Measurements from ENCODE around the gene FCHSD2.
"Not testable (repeated sequence)": the region's sequence is repeated elsewhere in the genome, so short reads cannot be mapped to it uniquely, and the experiment has no call there.

Gene FCHSD2

GRCh38 chr11:73137262-73137943 lies 4.7 kb downstream of the FCHSD2 start:
- H3K4me3 ChIP-seq (ENCODE audit: low read depth, low read length), result peak overlapping the region; percentile 41
- TF ChIP-seq, protein P1, sequence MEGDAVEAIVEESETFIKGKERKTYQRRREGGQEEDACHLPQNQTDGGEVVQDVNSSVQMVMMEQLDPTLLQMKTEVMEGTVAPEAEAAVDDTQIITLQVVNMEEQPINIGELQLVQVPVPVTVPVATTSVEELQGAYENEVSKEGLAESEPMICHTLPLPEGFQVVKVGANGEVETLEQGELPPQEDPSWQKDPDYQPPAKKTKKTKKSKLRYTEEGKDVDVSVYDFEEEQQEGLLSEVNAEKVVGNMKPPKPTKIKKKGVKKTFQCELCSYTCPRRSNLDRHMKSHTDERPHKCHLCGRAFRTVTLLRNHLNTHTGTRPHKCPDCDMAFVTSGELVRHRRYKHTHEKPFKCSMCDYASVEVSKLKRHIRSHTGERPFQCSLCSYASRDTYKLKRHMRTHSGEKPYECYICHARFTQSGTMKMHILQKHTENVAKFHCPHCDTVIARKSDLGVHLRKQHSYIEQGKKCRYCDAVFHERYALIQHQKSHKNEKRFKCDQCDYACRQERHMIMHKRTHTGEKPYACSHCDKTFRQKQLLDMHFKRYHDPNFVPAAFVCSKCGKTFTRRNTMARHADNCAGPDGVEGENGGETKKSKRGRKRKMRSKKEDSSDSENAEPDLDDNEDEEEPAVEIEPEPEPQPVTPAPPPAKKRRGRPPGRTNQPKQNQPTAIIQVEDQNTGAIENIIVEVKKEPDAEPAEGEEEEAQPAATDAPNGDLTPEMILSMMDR (IDR thresholded peaks at IDR 0.05; ENCODE audit: low read depth, low read length), result no peak
- no peak for TF ChIP-seq POLR2A (IDR thresholded peaks at IDR 0.05; ENCODE audit: extremely low read depth, insufficient read length)
- no peak for TF ChIP-seq MAX (IDR thresholded peaks at IDR 0.05; ENCODE audit: low read depth, low read length)
- TF ChIP-seq MYC (IDR thresholded peaks at IDR 0.05; ENCODE audit: low read depth, low read length), result no peak
- peak; percentile 66 for DNase-seq (ENCODE audit: low read depth)

- not testable (repeated sequence) for DNase-seq (ENCODE audit: low read depth); H3K4me3 ChIP-seq (ENCODE audit: low read depth, low read length)
These were observed 5.4 kb downstream of the FCHSD2 start for GRCh38 chr11:73136722-73137121.

GRCh38 chr11:73135346-73136284 lies 6.5 kb downstream of the FCHSD2 start:
- DNase-seq (ENCODE audit: low read depth), result no peak
- TF ChIP-seq MAX (IDR thresholded peaks at IDR 0.05; ENCODE audit: low read depth, low read length) (no peak), POLR2A (IDR thresholded peaks at IDR 0.05; ENCODE audit: extremely low read depth, insufficient read length) (no peak), MYC (IDR thresholded peaks at IDR 0.05; ENCODE audit: low read depth, low read length) (no peak)
- TF ChIP-seq, protein P1 (IDR thresholded peaks at IDR 0.05; ENCODE audit: low read depth, low read length), result no peak
- no peak overlapping the region for H3K4me3 ChIP-seq (ENCODE audit: low read depth, low read length)

GRCh38 chr11:73132349-73132748 lies 9.8 kb downstream of the FCHSD2 start:
- DNase-seq (ENCODE audit: low read depth); H3K4me3 ChIP-seq (ENCODE audit: low read depth, low read length): not testable (repeated sequence)

- no peak for DNase-seq (ENCODE audit: low read depth)
- TF ChIP-seq MAX (IDR thresholded peaks at IDR 0.05; ENCODE audit: low read depth, low read length) (no peak), MYC (IDR thresholded peaks at IDR 0.05; ENCODE audit: low read depth, low read length) (no peak)
- TF ChIP-seq, protein P1 (IDR thresholded peaks at IDR 0.05; ENCODE audit: low read depth, low read length), result no peak
- no peak overlapping the region for H3K4me3 ChIP-seq (ENCODE audit: low read depth, low read length)
These were observed 11.9 kb downstream of the FCHSD2 start for GRCh38 chr11:73130181-73130580.

DNA sequence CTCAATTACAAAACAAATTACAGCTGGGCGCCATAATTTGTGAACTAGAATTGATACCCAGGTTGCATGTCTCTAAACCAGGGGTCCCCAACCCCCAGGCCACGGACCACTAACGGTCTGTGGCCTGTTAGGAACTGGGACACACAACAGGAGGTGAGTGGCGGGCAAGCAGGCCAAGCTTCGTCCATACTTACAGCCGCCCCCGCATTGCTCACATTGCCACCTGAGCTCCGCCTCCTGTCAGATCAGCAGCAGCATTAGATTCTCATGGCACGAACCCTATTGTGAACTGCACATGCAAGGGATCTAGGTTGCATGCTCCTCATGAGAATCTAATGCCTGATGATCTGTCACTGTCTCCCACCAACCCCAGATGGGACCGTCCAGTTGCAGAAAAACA lies 12.9 kb downstream of the FCHSD2 start:
- DNase-seq (ENCODE audit: low read depth), result no peak
- TF ChIP-seq, protein P1 (IDR thresholded peaks at IDR 0.05; ENCODE audit: low read depth, low read length), result no peak
- TF ChIP-seq MYC (IDR thresholded peaks at IDR 0.05; ENCODE audit: low read depth, low read length), result no peak
- no peak for TF ChIP-seq POLR2A (IDR thresholded peaks at IDR 0.05; ENCODE audit: extremely low read depth, insufficient read length)
- TF ChIP-seq MAX (IDR thresholded peaks at IDR 0.05; ENCODE audit: low read depth, low read length), result no peak
- no peak overlapping the region for H3K4me3 ChIP-seq (ENCODE audit: low read depth, low read length)

Measured in NB4 (cell line).